ENCODE results near the gene CBLL1.

DNA sequence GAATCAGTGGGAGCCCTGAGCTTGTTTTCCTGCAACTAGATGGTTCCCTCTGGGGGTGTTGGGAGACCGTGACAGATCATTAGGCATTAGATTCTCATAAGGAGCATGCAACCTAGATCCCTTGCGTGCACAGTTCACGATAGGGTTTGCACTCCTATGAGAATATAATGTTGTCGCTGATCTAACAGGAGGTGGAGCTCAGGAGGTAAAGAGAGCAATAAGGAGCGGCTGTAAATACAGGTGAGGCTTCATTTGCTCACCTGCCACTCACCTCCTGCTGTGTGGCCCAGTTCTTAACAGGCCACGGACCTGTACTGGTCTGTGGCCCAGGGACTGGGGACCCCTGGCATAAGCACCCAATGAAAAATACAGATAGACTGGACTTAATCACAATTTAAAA lies 48.4 kb downstream of the CBLL1 start:
- TF ChIP-seq, protein P1, sequence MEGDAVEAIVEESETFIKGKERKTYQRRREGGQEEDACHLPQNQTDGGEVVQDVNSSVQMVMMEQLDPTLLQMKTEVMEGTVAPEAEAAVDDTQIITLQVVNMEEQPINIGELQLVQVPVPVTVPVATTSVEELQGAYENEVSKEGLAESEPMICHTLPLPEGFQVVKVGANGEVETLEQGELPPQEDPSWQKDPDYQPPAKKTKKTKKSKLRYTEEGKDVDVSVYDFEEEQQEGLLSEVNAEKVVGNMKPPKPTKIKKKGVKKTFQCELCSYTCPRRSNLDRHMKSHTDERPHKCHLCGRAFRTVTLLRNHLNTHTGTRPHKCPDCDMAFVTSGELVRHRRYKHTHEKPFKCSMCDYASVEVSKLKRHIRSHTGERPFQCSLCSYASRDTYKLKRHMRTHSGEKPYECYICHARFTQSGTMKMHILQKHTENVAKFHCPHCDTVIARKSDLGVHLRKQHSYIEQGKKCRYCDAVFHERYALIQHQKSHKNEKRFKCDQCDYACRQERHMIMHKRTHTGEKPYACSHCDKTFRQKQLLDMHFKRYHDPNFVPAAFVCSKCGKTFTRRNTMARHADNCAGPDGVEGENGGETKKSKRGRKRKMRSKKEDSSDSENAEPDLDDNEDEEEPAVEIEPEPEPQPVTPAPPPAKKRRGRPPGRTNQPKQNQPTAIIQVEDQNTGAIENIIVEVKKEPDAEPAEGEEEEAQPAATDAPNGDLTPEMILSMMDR (conservative IDR thresholded peaks at IDR 0.05; ENCODE audit: low read depth, low read length) = no peak
- no peak for TF ChIP-seq EZH2phosphoT487 (IDR thresholded peaks at IDR 0.05; ENCODE audit: borderline replicate concordance, low read length)
